ENCODE data around the gene APOL1. TPM values are rescaled to one million over a fixed set of nuclear protein-coding genes. Genes with fewer than 3 reads are reported as not detected.
"Not testable (repeated sequence)": the region's sequence is repeated elsewhere in the genome, so short reads cannot be mapped to it uniquely, and the experiment has no call there.

Gene APOL1
- total RNA-seq, 1 donor from 2014 or later: 92.8 TPM

GRCh38 chr22:36258701-36259614, 6.0 kb downstream of the APOL1 start:
- Histone ChIP-seq H3K27ac (peak overlapping the region; percentile 68), H3K36me3 (peaks cover 33% of the 10 kb centered on the region), H3K4me3 (no peak overlapping the region), H3K27me3 (no peaks in the 10 kb centered on the region), H3K4me1 (peaks cover 35% of the 10 kb centered on the region), H3K9me3 (no peaks in the 10 kb centered on the region)
- intact Hi-C loops (cut with DNase I): no loop called here
- peak; percentile 81 for ATAC-seq
- DNase-seq: no peak
- TF ChIP-seq, protein P1, sequence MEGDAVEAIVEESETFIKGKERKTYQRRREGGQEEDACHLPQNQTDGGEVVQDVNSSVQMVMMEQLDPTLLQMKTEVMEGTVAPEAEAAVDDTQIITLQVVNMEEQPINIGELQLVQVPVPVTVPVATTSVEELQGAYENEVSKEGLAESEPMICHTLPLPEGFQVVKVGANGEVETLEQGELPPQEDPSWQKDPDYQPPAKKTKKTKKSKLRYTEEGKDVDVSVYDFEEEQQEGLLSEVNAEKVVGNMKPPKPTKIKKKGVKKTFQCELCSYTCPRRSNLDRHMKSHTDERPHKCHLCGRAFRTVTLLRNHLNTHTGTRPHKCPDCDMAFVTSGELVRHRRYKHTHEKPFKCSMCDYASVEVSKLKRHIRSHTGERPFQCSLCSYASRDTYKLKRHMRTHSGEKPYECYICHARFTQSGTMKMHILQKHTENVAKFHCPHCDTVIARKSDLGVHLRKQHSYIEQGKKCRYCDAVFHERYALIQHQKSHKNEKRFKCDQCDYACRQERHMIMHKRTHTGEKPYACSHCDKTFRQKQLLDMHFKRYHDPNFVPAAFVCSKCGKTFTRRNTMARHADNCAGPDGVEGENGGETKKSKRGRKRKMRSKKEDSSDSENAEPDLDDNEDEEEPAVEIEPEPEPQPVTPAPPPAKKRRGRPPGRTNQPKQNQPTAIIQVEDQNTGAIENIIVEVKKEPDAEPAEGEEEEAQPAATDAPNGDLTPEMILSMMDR (IDR thresholded peaks at IDR 0.05): no peak

- ATAC-seq (no peak), DNase-seq (no peak)
- Histone ChIP-seq H3K9me3 (no peaks in the 10 kb centered on the region), H3K27ac (peak overlapping the region; percentile 68), H3K36me3 (peaks cover 33% of the 10 kb centered on the region), H3K4me3 (no peak overlapping the region), H3K27me3 (no peaks in the 10 kb centered on the region), H3K4me1 (peaks cover 27% of the 10 kb centered on the region)
- TF ChIP-seq, protein P1 (IDR thresholded peaks at IDR 0.05): no peak
- intact Hi-C loops (cut with DNase I): no loop called here
These were observed 6.8 kb downstream of the APOL1 start for GRCh38 chr22:36259615-36260300.

- ATAC-seq; H3K27me3 ChIP-seq; DNase-seq; H3K27ac ChIP-seq; H3K4me3 ChIP-seq; H3K9me3 ChIP-seq; intact Hi-C loops (cut with DNase I): not testable (repeated sequence)
- H3K4me1 ChIP-seq: peaks cover 21% of the 10 kb centered on the region
- peaks cover 46% of the 10 kb centered on the region for H3K36me3 ChIP-seq
These were observed 8.7 kb downstream of the APOL1 start for GRCh38 chr22:36261675-36262074.

DNA sequence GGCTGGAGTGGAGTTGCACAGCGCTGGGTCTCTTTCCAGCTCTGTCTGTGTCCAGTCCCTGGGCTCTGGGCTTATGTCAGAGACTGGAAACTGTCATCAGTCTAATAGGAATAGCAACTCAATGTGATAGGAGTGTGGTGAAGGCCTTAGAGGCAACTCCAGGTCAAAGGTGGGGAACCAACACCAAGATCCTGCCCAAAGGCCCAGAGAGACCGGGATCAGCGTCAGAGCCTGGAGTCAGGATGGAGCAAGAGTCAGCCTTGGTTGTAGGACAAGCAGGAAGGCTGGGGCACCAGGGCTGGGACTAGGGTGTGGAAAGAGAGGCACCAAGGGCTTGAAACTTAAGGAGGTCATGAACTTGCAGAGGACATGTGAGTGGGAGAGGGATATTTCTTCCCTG, 9.4 kb downstream of the APOL1 start:
- Histone ChIP-seq H3K4me1 (peaks cover 21% of the 10 kb centered on the region), H3K36me3 (peaks cover 43% of the 10 kb centered on the region)
- H3K4me3 ChIP-seq; intact Hi-C loops (cut with DNase I); H3K27ac ChIP-seq; H3K9me3 ChIP-seq; ATAC-seq; H3K27me3 ChIP-seq; DNase-seq: not testable (repeated sequence)

DNA sequence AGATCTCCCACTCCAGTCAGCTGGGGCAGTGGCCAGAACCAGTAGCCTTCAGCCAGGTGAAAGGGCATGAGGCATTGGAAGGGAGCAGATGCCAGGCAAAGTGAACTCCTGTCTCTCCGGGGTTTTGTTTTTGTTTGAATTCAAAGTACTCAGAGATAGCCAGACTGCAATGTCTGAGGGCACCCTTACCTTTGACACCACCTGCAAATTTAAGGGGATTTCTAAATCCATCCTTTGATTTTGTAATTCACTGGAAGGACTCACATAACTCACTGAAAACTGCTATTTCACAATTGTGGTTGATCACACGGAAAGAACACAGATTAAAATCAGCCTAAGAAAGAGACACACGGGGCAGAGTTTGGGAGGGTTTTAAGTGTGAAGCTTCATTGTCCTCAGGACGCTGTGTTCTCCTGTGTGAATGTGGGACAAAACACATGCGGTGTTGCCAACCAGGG, 10.3 kb downstream of the APOL1 start:
- H3K4me3 ChIP-seq; DNase-seq; H3K27me3 ChIP-seq; H3K27ac ChIP-seq; ATAC-seq; intact Hi-C loops (cut with DNase I); H3K9me3 ChIP-seq: not testable (repeated sequence)
- H3K4me1 ChIP-seq: peaks cover 17% of the 10 kb centered on the region
- H3K36me3 ChIP-seq: peaks cover 33% of the 10 kb centered on the region

GRCh38 chr22:36263886-36264664, 11.1 kb downstream of the APOL1 start:
- H3K9me3 ChIP-seq; ATAC-seq; H3K27ac ChIP-seq; H3K4me1 ChIP-seq; intact Hi-C loops (cut with DNase I); H3K27me3 ChIP-seq; H3K4me3 ChIP-seq; DNase-seq: not testable (repeated sequence)
- H3K36me3 ChIP-seq: peaks cover 32% of the 10 kb centered on the region

GRCh38 chr22:36267058-36267457, 14.1 kb downstream of the APOL1 start:
- ATAC-seq (no peak), DNase-seq (no peak)
- H3K4me3 ChIP-seq: no peak overlapping the region

More at GRCh38 chr22:36267058-36267457, 14.1 kb downstream of the APOL1 start:
- TF ChIP-seq, protein P1 (IDR thresholded peaks at IDR 0.05): no peak
- H3K27me3 ChIP-seq: no peaks in the 10 kb centered on the region
- H3K9me3 ChIP-seq: no peaks in the 10 kb centered on the region
- peaks cover 16% of the 10 kb centered on the region for H3K36me3 ChIP-seq
- intact Hi-C loops (cut with DNase I): no loop called here
- H3K4me1 ChIP-seq: no peaks in the 10 kb centered on the region
- H3K27ac ChIP-seq: no peak overlapping the region

Measured in upper lobe of right lung (tissue), 1 donor.